Testis (tissue), 2 donors: Measurements from ENCODE around the gene CST6.

Experiments used
- POLR2A ChIP-seq: fragments of 450-650 bp; IDR thresholded peaks from one replicate; pipeline ENCODE4 v1.6.1; 2017; ENCODE audit warnings: antibody characterized with exemption, mild to moderate bottlenecking, moderate library complexity
- TF ChIP-seq, protein P1 (sequence below), 3 experiments: fragments of 450-650 bp in 2 of 3; fragments of 200-600 bp in 1 of 3; sonication (generic) in 1 of 3; IDR thresholded peaks; one replicate each; pipeline ENCODE4 v1.5.1; 2016 to 2019; ENCODE audit warnings: antibody characterized with exemption in 3 of 3, mild to moderate bottlenecking in 2 of 3, moderate library complexity in 1 of 3

GRCh38 chr11:66020618-66021357 is 9.0 kb downstream of the CST6 start:
- TF ChIP-seq, protein P1, sequence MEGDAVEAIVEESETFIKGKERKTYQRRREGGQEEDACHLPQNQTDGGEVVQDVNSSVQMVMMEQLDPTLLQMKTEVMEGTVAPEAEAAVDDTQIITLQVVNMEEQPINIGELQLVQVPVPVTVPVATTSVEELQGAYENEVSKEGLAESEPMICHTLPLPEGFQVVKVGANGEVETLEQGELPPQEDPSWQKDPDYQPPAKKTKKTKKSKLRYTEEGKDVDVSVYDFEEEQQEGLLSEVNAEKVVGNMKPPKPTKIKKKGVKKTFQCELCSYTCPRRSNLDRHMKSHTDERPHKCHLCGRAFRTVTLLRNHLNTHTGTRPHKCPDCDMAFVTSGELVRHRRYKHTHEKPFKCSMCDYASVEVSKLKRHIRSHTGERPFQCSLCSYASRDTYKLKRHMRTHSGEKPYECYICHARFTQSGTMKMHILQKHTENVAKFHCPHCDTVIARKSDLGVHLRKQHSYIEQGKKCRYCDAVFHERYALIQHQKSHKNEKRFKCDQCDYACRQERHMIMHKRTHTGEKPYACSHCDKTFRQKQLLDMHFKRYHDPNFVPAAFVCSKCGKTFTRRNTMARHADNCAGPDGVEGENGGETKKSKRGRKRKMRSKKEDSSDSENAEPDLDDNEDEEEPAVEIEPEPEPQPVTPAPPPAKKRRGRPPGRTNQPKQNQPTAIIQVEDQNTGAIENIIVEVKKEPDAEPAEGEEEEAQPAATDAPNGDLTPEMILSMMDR (IDR thresholded peaks at IDR 0.05) = no peak
- no peak for TF ChIP-seq POLR2A
